ENCODE measurements around the gene AZIN2.
"Not testable (repeated sequence)": the region's sequence is repeated elsewhere in the genome, so short reads cannot be mapped to it uniquely, and the experiment has no call there.

Gene AZIN2

DNA sequence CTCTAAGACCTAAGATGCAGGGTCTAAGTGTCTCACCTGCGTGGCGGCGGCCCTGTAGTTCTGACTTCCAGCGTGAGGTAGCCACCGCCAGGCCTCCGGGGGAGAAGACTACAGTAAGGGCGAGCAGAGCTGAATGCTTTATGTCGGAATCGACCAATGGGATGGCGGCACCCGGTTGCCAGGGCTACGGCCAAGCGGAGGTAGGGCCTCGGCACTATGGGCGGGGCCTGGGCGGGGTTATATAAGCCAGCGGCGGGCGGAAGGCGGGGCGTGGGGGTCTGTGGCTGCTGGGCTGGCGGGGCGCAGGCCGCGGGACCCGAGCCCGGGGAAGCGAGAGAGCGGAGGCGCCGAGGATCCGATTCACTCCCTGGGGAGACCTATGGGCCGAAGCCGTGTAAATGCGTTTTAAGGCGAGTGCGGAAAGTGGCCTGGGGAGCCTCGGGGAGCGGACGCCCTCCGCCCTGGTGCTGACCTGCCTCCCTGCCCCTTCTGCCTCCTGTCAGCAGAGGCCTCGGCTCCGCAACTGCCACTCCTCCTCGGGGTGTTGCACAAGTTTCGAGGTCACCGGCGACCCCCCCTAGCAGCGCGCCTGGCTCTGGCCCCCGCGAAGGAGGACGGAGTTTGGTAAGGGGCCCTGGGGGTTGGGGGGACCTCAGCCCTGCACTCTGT is at the start of gene AZIN2:
Gene AZIN2 (plus strand): TSS at position 269 of the 669 bp plus-strand sequence. CDS start 1,097 bp downstream, outside the sequence.
- peak; percentile 95 to 97 for DNase-seq

GRCh38 chr1:33031506-33031905 is 49.4 kb upstream of the AZIN2 start:
- no peak for DNase-seq

DNA sequence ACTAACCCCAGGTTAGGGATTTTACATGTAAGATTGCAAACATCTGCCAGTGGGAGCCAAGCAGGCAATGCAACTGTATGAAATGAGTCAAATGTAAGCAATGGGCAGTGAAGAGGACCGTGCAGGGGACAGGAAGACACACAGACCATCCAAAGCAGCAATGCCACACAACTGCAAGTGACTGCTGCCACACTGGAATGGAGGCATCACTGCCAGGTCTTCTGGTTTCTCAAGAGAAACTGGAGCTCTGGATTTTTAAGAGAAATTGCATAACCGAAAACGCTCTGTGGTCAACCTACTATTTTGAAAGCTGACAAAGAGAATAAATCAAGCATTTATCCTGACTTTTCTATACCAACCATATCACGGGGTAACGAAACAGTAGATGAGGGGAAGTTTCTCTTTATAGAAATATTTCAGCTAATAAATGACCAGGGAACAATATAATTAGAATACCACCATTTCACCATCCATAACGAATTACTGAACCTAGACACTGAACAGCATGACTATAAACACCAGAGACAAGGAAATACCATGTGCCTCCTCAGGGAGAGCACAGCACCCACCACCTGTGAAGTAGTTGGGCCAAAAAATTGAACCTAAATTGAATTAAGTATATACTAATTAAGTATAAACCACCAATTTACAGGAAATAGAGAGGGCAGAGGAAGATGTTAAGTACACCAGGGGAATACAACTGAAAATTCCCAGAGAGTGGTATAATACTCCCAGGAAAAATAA is 48.7 kb upstream of the AZIN2 start:
- no peak for DNase-seq

DNA sequence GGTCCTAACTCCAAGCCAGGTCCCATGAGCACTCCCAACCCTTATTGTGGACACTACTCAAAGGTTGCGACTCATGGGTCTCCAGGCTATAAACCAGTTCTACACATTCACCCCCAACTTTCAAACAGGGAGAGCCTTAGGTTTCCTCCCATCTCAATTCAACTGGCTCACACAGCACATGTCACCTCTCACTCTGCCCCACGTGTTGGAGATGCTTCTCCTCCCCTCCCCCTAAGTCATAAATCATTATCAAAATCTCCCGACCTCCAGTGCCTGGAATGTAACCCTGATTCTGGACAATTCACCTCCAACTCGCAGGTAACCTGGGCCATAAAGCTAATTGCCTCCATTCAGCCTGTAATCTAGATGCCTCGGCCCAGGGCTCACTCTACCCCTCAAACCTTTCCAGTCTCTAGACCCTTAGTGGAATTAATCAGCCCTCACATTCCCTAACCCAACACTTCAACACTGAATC is 44.9 kb upstream of the AZIN2 start:
- peak in 1 of 2 experiments; percentile 30 for DNase-seq

GRCh38 chr1:33036526-33037503 is 44.1 kb upstream of the AZIN2 start, which contains the start of gene AK2:
Gene AK2 (minus strand): TSS chr1:33036883. CDS start chr1:33036828, 55 bp downstream.
- DNase-seq = peak; percentile 98 to 99

DNA sequence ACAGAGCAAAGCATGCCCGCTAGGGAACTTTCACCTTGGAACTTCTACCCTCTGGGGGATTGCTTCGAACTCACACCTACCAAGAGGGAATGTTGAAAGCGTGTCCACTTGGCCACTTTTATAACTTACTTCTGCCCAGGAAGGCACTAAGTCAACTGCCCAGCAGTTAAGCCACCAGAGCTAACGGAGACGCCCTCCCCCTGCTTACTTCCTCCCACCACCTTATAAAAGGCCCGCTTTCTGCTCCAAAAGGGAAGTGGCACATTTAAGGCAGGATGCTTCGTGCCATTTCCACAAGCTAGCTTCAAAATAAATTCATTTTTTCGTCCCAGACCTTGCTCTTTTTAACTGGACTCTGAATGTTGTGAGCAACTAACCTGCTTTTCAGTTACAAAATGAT is 41.1 kb upstream of the AZIN2 start:
- no peak for DNase-seq

DNA sequence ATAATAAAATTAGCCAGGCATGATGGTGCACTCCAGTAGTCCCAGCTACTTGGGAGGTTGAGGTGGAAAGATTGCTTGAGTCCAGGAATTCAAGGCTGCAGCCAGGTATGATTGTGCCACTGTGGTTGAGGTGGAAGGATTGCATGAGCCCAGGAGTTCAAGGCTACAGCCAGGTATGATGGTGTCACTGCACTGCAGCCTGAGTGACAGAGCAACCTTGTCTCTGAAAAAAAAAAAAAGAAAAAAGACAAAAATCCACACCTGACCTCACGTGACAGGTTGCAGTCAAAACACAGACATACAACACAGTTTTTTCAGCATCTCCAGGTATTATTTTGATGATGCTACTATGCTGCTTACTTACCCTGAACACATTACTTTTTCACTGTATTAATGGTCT is 39.9 kb upstream of the AZIN2 start:
- no peak for DNase-seq

DNA sequence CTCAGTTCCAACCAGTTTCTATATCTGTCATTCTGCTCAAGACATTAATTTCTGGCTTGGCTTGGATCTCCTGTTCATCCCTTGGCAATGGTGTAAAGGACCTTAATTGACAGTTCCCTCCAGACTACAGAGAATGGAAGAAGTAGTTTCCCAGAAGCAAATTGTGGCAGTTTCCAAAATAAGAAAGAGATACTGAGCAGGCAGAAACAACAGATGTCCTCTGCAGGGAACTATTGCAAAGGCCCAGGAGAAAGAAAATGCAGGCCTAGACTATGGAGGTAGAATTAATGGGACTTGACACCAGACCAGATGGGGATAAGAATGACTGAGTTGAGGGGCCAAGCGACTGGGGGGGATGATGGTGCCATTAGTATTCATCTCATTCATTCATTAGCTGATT is 38.1 kb upstream of the AZIN2 start:
- DNase-seq = no peak

GRCh38 chr1:33043267-33044092 is 37.5 kb upstream of the AZIN2 start:
- DNase-seq = no peak

GRCh38 chr1:33045246-33045645 is 35.7 kb upstream of the AZIN2 start:
- no peak for DNase-seq

- DNase-seq = no peak
Observed at GRCh38 chr1:33045814-33046213, 35.1 kb upstream of the AZIN2 start.

DNA sequence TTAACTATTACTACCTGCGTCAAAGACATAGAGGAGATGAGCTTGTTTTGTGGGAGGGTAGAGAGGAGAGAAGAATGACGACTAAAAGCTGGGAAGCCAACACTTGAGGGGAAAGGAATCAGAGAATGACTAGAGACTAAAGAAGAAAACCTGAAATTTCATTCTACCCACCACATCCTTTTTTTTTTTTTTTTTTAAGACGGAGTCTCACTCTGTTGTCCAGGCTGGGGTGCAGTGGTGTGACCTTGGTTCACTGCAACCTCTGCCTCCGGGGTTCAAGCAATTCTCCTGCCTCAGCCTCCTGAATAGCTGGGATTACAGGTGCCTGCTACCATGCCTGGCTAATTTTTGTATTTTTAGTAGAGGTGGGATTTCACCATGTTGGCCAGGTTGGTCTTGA is 34.7 kb upstream of the AZIN2 start:
- not testable (repeated sequence) for DNase-seq

DNA sequence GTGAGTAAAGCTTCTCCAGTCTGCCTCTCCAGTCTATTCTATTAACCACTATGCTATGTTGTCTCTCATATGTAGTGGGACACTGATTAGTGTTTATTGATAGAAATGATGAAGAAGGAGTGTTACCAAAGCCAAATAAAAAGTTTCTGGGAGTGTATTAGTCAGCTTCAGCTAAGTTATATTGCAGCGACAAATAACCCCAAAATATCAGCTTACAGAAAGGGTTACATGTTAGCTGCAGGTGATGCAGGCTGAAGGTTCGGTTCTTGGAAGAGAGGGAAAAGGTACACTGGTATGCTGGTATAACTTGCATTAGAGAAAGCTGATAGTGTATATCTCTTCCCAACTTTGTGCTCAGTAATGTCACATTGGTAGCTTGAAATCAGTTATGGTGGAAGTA is 33.7 kb upstream of the AZIN2 start:
- DNase-seq = no peak

- DNase-seq = no peak
Observed at GRCh38 chr1:33047839-33048305, 33.1 kb upstream of the AZIN2 start.

DNA sequence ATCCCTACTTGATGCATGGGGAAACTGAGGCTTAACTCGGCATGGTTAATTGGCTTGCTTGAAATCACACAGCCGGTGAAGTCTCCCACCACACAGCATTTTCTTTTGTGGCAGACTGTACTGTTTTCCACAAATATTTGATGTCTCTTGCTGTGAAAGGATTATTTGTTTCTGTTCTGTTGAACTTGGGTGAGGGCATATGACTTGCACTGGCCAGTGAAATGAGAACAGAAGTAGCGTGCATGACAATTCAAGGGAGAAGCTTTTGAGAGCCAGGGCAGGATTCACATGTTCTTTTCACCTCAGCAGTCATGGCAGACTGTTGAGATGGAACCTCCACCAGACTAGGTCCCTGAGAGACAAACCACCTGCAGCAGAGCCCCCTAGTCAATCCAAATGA is 32.5 kb upstream of the AZIN2 start:
- no peak for DNase-seq

- DNase-seq = no peak
Observed at GRCh38 chr1:33049371-33049770, 31.6 kb upstream of the AZIN2 start.

GRCh38 chr1:33050221-33051076 is 30.5 kb upstream of the AZIN2 start:
- no peak for DNase-seq

- peak; percentile 40 to 62 for DNase-seq
Observed at GRCh38 chr1:33055210-33056008, 25.5 kb upstream of the AZIN2 start.

DNA sequence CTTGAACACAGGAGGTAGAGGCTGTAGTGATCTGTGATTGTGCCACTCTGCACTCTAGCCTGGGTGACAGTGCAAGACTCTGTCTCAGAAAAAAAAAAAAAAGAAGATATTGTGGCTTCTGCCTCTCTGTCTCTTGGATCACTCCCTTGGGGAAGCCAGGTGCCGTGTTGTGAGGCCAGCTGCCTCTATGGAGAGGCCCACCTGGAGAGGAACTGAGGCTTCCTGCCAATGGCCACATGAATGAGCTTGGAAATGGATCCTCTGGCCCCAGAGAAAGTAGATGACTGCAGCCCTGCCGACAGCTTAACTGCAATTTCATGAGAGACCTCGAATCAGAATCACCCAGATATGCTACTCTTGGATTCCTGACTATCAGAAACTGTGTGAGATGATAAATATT is 24.5 kb upstream of the AZIN2 start:
- no peak for DNase-seq

- no peak for DNase-seq
Observed at GRCh38 chr1:33057095-33057494, 23.9 kb upstream of the AZIN2 start.
